Occipital lobe (tissue), 2 donors: ENCODE measurements around the gene RPL19. TPM values are rescaled to one million over a fixed set of nuclear protein-coding genes. Genes with fewer than 3 reads are reported as not detected.
"Not testable (repeated sequence)": the region's sequence is repeated elsewhere in the genome, so short reads cannot be mapped to it uniquely, and the experiment has no call there.

ENCODE experiments used
- DNase-seq: peaks from one replicate; lab custom pipeline; 2025; lab: John Stamatoyannopoulos, UW
- total RNA-seq: library from RNA; depleted of rRNA; stranded (reverse); fragments of >200 nt; gene quantifications from one replicate; pipeline ENCODE4 v1.2.3, GENCODE V29; 2014

The RPL19 gene
- total RNA-seq, 1 donor from 2014 or later, result 958 TPM

DNA sequence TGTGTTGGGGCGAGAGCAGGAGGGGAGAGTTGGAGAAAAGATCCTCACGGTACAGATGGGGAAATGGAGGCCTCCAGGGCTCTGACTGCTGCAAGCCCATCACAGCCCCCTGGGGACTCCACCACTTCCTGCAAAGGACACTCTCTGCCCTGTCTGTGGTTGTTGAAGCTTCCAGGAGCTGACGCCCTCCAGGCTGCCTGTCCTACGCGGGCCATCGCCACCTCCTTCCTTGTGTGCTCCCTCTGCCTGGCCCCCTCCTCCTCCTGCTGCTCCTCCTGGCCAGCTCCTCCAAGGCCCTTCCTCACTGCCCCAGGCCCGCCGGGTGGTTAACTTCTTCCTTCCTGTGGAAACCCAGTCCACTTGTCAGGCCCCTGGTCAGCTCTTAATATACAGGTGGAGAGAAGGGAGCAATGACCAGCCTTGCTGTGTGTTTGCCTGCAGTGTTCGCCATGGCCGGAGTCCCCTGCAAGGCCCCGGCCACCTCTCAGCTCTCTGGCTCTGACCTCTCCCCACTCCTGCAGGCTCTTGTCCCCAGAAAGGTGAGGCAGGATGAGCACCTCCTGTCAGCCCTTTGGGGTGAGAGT is 44.0 kb downstream of the RPL19 start:
- no peak for DNase-seq

DNA sequence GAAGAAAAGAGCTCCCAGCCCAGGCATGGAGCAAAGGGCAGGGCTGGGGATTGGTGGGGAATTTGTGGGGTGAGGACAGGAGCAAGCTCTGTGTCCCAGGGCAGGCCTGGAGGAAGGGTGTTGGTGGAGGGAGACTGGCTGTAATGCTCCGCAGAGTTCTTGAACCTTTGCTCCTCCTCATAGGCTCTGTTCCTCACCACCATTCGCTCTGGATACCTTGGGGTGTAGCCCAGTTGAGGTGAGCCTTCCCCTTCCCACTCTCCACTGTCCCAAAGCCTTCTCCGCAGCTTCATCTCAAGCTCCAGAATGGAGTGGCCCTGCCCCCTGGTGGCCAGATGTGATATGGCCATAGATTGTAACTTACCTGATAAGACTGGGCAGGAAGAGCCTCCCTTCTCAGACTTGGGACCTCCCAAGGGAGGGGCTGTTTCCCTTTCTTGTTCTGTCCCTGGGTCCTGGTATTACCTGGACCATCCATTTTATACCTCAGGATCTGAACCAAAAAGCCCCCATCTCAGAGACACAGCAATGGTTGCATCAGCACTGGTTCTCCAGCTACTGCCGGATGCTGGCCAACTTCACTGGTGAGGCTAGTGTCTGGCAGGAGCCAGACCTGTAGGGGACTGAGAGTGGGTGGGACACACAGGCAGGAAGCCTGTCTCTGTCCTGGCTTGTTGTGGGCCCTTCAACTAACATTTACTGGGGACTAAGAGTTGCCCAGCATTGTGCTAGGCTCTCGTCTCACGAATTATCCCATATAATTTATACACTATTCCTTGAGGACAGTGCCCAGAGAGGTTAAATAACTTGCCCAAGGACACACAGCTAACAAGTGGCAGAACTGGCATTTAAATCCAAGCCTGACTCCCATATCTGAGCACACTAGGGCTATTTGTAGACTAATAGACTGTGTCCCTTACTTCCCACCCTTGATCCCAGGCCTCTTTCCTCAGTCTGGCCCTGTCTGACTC is 44.8 kb downstream of the RPL19 start:
- peak; percentile 70 for DNase-seq

DNA sequence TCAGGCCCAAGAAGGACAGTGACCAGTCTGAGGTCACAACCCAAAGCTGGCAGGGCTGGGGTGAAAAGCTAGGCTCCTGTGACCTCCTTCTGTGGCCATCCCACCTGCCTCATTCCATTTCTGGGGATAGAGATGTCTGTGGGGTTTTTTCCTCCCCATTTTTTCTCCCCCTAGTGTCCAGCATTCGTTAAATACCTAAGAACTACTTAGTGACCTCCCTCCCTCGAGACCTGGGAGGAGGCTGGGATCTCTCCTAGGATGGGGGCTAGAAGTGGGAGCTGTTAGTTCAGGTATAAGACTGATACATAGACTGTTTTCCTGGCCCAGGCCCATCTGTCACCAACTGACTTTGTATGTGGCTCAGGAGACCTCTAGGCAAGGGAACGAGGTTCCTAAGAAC is 46.2 kb downstream of the RPL19 start:
- DNase-seq, result no peak

DNA sequence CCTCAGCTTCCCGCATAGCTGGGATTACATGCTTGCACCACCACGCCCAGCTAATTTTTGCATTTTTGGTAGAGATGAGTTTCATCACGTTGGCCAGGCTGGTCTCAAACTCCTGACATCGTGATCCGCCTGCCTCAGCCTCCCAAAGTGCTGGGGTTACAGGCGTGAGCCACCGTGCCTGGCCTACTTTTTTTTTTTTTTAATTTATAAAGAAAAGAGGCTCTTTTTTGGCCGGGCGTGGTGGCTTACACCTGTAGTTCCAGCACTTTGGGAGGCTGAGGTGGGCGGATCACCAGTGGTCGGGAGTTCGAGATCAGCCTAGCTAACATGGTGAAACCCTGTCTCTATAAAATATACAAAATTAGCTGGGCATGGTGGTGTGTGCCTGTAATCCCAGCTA is 50.0 kb downstream of the RPL19 start:
- DNase-seq, result not testable (repeated sequence)

DNA sequence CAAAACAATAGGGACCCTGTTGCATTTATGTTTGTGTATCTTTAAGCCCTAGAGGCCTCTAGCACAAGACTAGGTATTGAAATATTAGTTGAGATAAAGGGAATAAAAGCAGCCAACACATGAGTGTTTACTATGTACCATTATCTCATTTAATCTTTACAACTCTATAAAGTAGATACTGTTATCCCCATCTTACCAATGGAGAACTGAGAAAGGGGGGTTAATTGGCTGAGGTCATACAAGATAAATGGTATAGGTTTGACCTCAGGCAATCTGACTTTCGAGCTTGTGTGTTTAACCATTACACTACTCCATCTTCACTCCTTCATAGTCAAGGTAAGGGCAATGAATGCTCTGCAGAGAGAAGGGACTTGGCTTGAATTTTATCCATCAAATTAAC is 51.9 kb downstream of the RPL19 start:
- no peak for DNase-seq

DNA sequence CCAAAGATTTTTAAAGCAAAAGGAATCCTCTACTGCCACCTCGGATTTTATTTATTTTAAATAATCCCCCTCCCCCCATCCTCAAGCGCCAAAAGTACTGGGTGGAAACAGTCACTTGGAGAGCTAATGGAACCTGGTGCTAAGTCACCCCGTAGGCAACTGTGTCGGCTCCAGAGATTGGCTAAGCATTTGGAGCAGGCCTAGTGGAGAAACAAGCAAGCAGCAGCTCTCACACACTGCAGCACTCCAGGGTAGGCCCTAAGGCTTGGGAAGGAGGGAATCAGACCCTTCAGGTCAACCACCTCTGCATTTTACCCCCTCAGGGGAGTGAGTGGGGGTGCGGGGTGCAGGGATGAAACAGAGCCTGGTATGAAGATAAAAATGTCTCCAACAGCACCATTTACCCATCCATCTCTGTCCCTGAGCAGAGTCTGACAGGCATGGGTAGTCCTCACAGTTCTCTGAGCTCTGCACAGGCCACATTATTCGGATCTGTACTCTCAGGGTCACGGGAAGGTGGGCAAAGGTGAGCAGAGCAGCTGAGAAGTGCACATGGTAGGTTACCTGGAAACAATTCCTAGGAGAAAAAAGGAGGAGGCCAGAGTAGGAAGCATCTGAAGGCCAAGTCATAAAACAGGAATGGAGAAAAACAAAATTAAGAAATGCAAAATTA is 52.8 kb downstream of the RPL19 start:
- DNase-seq, result no peak

Other genes starting within 250 kb of the RPL19 start
- gene FBXO47, start 232.9 kb upstream of the RPL19 start, total RNA-seq, result not detected
- gene PLXDC1, start 48.6 kb upstream of the RPL19 start, total RNA-seq, result 9.4 TPM
- gene ARL5C, start 34.1 kb upstream of the RPL19 start, total RNA-seq, result not detected
- gene CACNB1, start 2.6 kb upstream of the RPL19 start, total RNA-seq, result 20.6 TPM
- gene STAC2, start 25.7 kb downstream of the RPL19 start, total RNA-seq, result 0.31 TPM
- 22.9 TPM for gene FBXL20, start 201.3 kb downstream of the RPL19 start, total RNA-seq